ENCODE measurements around the gene IL12B. TPM values are rescaled to one million over a fixed set of nuclear protein-coding genes. Genes with fewer than 3 reads are reported as not detected.
A peak's percentile ranks its signal among the peaks of the same experiment; 100 is the strongest.

IL12B gene
- total and polyA plus RNA-seq, 9 donors, result not detected

DNA sequence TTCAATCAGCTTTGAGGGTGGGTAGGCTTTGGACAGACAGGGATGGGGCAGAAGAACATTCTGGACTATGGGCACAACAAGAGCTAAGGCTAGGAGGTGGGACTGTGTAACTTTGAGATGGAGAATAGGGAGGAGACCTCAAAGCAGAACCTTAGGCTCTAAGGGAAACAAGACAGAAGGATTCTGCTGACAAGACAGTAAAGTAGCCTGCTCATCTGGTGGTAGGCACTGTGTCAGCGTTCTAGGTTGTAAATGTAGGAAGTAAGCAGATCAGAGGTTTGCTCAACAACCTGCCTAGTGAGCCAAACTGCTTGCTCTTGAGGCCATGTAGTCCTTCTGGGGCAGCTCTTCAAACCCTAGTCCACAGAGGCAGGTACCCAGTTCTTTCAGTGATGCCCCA lies 15.0 kb upstream of the IL12B start:
- H3K36me3 ChIP-seq, result no peaks in the 10 kb centered on the region
- H3K27ac ChIP-seq, result no peak overlapping the region
- intact Hi-C loops (cut with DNase I), result no loop called here
- TF ChIP-seq, protein P1, sequence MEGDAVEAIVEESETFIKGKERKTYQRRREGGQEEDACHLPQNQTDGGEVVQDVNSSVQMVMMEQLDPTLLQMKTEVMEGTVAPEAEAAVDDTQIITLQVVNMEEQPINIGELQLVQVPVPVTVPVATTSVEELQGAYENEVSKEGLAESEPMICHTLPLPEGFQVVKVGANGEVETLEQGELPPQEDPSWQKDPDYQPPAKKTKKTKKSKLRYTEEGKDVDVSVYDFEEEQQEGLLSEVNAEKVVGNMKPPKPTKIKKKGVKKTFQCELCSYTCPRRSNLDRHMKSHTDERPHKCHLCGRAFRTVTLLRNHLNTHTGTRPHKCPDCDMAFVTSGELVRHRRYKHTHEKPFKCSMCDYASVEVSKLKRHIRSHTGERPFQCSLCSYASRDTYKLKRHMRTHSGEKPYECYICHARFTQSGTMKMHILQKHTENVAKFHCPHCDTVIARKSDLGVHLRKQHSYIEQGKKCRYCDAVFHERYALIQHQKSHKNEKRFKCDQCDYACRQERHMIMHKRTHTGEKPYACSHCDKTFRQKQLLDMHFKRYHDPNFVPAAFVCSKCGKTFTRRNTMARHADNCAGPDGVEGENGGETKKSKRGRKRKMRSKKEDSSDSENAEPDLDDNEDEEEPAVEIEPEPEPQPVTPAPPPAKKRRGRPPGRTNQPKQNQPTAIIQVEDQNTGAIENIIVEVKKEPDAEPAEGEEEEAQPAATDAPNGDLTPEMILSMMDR (IDR thresholded peaks at IDR 0.05), result no peak
- no peak for TF ChIP-seq POLR2A (IDR thresholded peaks at IDR 0.05)
- no peak for TF ChIP-seq EP300 (IDR thresholded peaks at IDR 0.05)
- H3K27me3 ChIP-seq, result no peaks in the 10 kb centered on the region
- WGBS, 3 donors, result 0 to 2% (median 0%) methylated on average over 1 of the region's 1 CpG
- no peak for DNase-seq
- no peaks in the 10 kb centered on the region for H3K4me1 ChIP-seq (ENCODE audit: insufficient read depth)
- H3K9me3 ChIP-seq, result peaks cover 0 to 4% of the 10 kb centered on the region in 2 donors
- no peak overlapping the region for H3K4me3 ChIP-seq

DNA sequence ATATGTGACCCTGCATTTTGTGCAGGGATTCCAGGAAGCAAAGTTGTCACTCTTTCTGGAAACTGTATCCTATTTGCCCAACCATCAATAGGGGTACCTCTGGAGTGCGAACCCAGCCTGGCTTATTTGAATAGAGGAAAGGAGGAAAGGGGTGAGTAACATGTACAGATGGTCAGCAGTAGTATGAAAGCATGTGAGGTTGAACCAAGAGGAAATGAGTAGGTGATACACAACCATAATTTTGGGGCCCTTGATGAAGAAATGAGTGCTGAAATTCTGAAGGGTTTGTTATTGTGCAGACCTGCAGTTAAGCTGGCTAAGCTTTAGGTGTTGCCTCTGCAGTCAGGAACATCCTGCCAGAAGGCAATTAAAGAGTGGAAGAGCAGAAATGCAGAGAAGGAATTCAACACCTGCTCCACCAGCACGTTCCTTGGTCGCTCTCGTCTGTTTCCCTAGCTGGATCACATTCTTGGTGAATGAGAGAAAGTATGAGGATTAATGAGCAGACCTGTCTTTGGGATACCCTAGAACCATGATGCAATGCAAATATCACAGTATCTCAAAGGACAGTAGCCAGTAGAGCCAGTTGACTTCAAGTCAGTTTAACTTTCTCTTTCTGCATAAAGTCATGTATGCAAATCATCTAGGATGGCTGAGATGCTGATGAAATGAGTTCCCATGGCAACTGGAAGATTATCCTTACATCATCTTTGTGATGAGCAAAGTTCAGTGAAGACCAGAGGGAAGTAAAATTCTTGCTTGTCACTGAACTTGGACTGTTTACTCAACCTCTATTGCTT lies 13.2 kb upstream of the IL12B start:
- DNase-seq, result no peak
- peaks cover 0 to 4% of the 10 kb centered on the region in 2 donors for H3K9me3 ChIP-seq
- intact Hi-C loops (cut with DNase I), result no loop called here
- H3K27me3 ChIP-seq, result no peaks in the 10 kb centered on the region
- WGBS, 3 donors, result 58 to 77% (median 60%) methylated on average over 4 of the region's 4 CpGs
- no peaks in the 10 kb centered on the region for H3K36me3 ChIP-seq
- TF ChIP-seq EP300 (IDR thresholded peaks at IDR 0.05), result no peak
- no peak for TF ChIP-seq POLR2A (IDR thresholded peaks at IDR 0.05)
- TF ChIP-seq, protein P1 (IDR thresholded peaks at IDR 0.05), result no peak
- H3K27ac ChIP-seq, result no peak overlapping the region
- no peaks in the 10 kb centered on the region for H3K4me1 ChIP-seq (ENCODE audit: insufficient read depth)
- H3K4me3 ChIP-seq, result no peak overlapping the region

DNA sequence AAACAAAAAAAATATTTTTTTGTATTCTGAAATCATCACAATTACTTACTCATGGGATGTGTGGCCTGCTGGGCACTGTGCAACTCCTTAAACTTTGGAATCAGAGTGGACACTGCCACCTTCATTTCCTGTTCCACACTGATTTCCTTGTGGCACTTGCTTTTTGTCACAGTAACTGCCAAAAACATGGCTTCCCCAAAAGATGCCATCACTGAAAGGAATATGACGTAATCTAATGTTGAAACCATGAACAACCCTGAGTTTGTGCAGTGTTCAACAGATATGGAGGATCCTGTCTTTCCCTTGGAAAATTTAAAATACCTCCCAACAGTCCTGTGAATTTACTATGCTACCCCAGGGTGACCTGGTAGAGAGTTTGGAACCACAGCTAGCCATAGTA lies 12.6 kb upstream of the IL12B start:
- no peaks in the 10 kb centered on the region for H3K36me3 ChIP-seq
- intact Hi-C loops (cut with DNase I), result no loop called here
- H3K27ac ChIP-seq, result no peak overlapping the region
- no peak overlapping the region for H3K4me3 ChIP-seq
- no peaks in the 10 kb centered on the region for H3K27me3 ChIP-seq
- TF ChIP-seq POLR2A (IDR thresholded peaks at IDR 0.05) (no peak), EP300 (IDR thresholded peaks at IDR 0.05) (no peak)
- TF ChIP-seq, protein P1 (IDR thresholded peaks at IDR 0.05), result no peak
- peaks cover 0 to 4% of the 10 kb centered on the region in 2 donors for H3K9me3 ChIP-seq
- no peaks in the 10 kb centered on the region for H3K4me1 ChIP-seq (ENCODE audit: insufficient read depth)
- WGBS, 3 donors, result 75 to 95% (median 80%) methylated on average over 1 of the region's 1 CpG
- no peak for DNase-seq

DNA sequence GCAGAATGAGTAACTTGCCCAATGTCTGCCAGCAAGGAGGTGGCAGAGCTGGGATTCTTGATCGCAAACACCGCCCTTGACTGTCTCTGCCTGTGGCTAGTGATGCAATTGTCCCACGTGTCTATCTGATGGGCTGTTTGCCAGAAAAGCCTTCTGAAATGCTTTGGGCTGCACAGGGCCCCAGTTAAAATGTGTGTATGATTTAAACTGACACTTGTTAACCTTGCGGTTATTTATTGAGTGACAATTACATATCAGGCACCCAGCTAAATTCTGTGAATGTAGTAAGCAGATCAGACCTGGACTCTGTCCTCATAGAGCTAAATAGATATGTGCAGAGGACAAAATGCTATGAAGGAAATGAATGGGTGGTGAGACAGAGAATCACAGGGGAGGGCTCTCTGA lies 11.6 kb upstream of the IL12B start:
- TF ChIP-seq, protein P1 (IDR thresholded peaks at IDR 0.05), result no peak
- no peak for TF ChIP-seq EP300 (IDR thresholded peaks at IDR 0.05)
- no peak for TF ChIP-seq POLR2A (IDR thresholded peaks at IDR 0.05)
- peaks cover 0 to 4% of the 10 kb centered on the region in 2 donors for H3K9me3 ChIP-seq
- H3K4me3 ChIP-seq, result no peak overlapping the region
- H3K27me3 ChIP-seq, result no peaks in the 10 kb centered on the region
- WGBS, 3 donors, result 42 to 50% (median 48%) methylated on average over 4 of the region's 4 CpGs
- DNase-seq, result peak in 1 of 5 donors; percentile 16
- H3K27ac ChIP-seq, result no peak overlapping the region
- H3K36me3 ChIP-seq, result no peaks in the 10 kb centered on the region
- no peaks in the 10 kb centered on the region for H3K4me1 ChIP-seq (ENCODE audit: insufficient read depth)
- intact Hi-C loops (cut with DNase I), result no loop called here
